Natural killer cell (primary cell): ENCODE measurements around the gene YWHAH. TPM values are rescaled to one million over a fixed set of nuclear protein-coding genes. Genes with fewer than 3 reads are reported as not detected.

Experiments used
- ATAC-seq, 3 donors: fragments of 150-1000 bp in 2 of 3; fragments of 200-7000 bp in 1 of 3; cut with Tn5 transposase; 1 replicate in 1 of 3; 2 replicates in 2 of 3; pipeline ENCODE4 v1.10.0; 2021; ENCODE audit warnings: mild to moderate bottlenecking in 2 of 3, moderate library complexity in 2 of 3
- DNase-seq, 2 donors: peaks; one replicate each; pipeline versions ENCODE4 v3.0.0 to v3.0.0-alpha.2; 2013 to 2021; ENCODE audit warnings: mixed read lengths in 1 of 2
- H3K27ac ChIP-seq: one replicate; pipeline ENCODE4 v1.5.1; 2013; ENCODE audit warnings: mild to moderate bottlenecking, low read length
- H3K27me3 ChIP-seq: one replicate; pipeline ENCODE4 v1.6.1; 2013; ENCODE audit warnings: low read length; ENCODE audit not compliant: control insufficient read depth, insufficient read depth
- H3K36me3 ChIP-seq: one replicate; pipeline ENCODE4 v1.6.1; 2013; ENCODE audit warnings: low read length; ENCODE audit not compliant: control insufficient read depth, insufficient read depth
- H3K4me1 ChIP-seq: one replicate; pipeline ENCODE4 v1.6.1; 2013; ENCODE audit warnings: low read length; ENCODE audit not compliant: control insufficient read depth, insufficient read depth
- H3K4me3 ChIP-seq: one replicate; pipeline ENCODE4 v1.5.1; 2013; ENCODE audit warnings: low read length
- H3K9me3 ChIP-seq: one replicate; pipeline ENCODE4 v1.6.1; 2013; ENCODE audit warnings: low read length; ENCODE audit not compliant: control insufficient read depth, insufficient read depth
- H3K27ac Mint-ChIP-seq, 2 donors: one replicate each; pipeline ENCODE4 v1.8.0; 2022; ENCODE audit warnings: mild to moderate bottlenecking in 2 of 2, mixed read lengths in 2 of 2, moderate library complexity in 1 of 2
- H3K27me3 Mint-ChIP-seq, 2 donors: one replicate each; pipeline ENCODE4 v1.8.0; 2022; ENCODE audit warnings: low read depth in 2 of 2, mixed read lengths in 2 of 2
- H3K36me3 Mint-ChIP-seq: one replicate; pipeline ENCODE4 v1.8.0; 2022; ENCODE audit warnings: mixed read lengths
- H3K4me1 Mint-ChIP-seq, 2 donors: one replicate each; pipeline ENCODE4 v1.8.0; 2022; ENCODE audit warnings: mixed read lengths in 2 of 2
- H3K4me3 Mint-ChIP-seq: one replicate; pipeline ENCODE4 v1.8.0; 2022; ENCODE audit warnings: mild to moderate bottlenecking, moderate library complexity, mixed read lengths
- H3K9me3 Mint-ChIP-seq, 2 donors: one replicate each; pipeline ENCODE4 v1.8.0; 2022; ENCODE audit warnings: mixed read lengths in 2 of 2
- CTCF ChIP-seq: fragments of 200-600 bp; IDR thresholded peaks from one replicate; pipeline ENCODE4 v1.8.0; 2022; ENCODE audit warnings: antibody characterized with exemption
- whole genome bisulfite sequencing: methylation state at CpG from one replicate; pipeline ENCODE4 v1.1.7; 2013; ENCODE audit warnings: missing lambda C conversion rate; ENCODE audit not compliant: insufficient coverage; 5-methylcytosine and 5-hydroxymethylcytosine counted together
- intact Hi-C: fragments of 100-400 bp; cut with micrococcal nuclease; formaldehyde crosslinking; loops from one replicate; pipeline ENCODE4 v1.14.2; 2022
- total RNA-seq, 4 donors: library from RNA; stranded (reverse); fragments of 120-200 nt in 1 of 4; gene quantifications; one replicate each; pipeline versions ENCODE4 v1.2.3 to v1.2.4, GENCODE V29; 2013 to 2022

The YWHAH gene
- total RNA-seq, 3 donors from 2014 or later (not counting 1 experiment from before 2014, with no cell fraction given), result 29.6 to 35.0 (median 32.8) TPM

- no peak for TF ChIP-seq CTCF
- no peaks in the 10 kb centered on the region for H3K4me1 Mint-ChIP-seq
- DNase-seq, result no peak
- H3K36me3 Mint-ChIP-seq, result peaks cover 6% of the 10 kb centered on the region
- no peaks in the 10 kb centered on the region for H3K27me3 Mint-ChIP-seq
- H3K27ac Mint-ChIP-seq, result no peak overlapping the region
- WGBS, result 94% methylated on average over 16 of the region's 16 CpGs
- intact Hi-C loops, result no loop called here
- H3K4me3 ChIP-seq, result no peak overlapping the region
- no peak for ATAC-seq
- H3K4me1 ChIP-seq, result no peaks in the 10 kb centered on the region
- H3K27me3 ChIP-seq, result no peaks in the 10 kb centered on the region
- H3K4me3 Mint-ChIP-seq, result no peak overlapping the region
- no peaks in the 10 kb centered on the region for H3K9me3 ChIP-seq
- H3K27ac ChIP-seq, result no peak overlapping the region
- H3K9me3 Mint-ChIP-seq, result no peaks in the 10 kb centered on the region
- H3K36me3 ChIP-seq, result peaks cover 45% of the 10 kb centered on the region
Measured at GRCh38 chr22:31897842-31898805, 46.2 kb upstream of the YWHAH start.

GRCh38 chr22:31898926-31899325, 45.4 kb upstream of the YWHAH start:
- Histone ChIP-seq H3K4me1 (no peaks in the 10 kb centered on the region), H3K4me3 (no peak overlapping the region), H3K27ac (no peak overlapping the region), H3K36me3 (peaks cover 42% of the 10 kb centered on the region), H3K27me3 (no peaks in the 10 kb centered on the region), H3K9me3 (no peaks in the 10 kb centered on the region)
- DNase-seq, result no peak
- no peak for ATAC-seq
- Mint-ChIP-seq H3K36me3 (peaks cover 6% of the 10 kb centered on the region), H3K4me3 (no peak overlapping the region), H3K27ac (no peak overlapping the region), H3K27me3 (no peaks in the 10 kb centered on the region), H3K4me1 (peaks cover 0 to 5% of the 10 kb centered on the region in 2 donors), H3K9me3 (no peaks in the 10 kb centered on the region)
- no peak for TF ChIP-seq CTCF
- intact Hi-C loops, result no loop called here
- 95% methylated on average over 2 of the region's 2 CpGs for WGBS

GRCh38 chr22:31899669-31900068, 44.7 kb upstream of the YWHAH start:
- TF ChIP-seq CTCF, result no peak

More at GRCh38 chr22:31899669-31900068, 44.7 kb upstream of the YWHAH start:
- no peaks in the 10 kb centered on the region for H3K4me1 ChIP-seq
- no peak overlapping the region for H3K27ac Mint-ChIP-seq
- intact Hi-C loops, result no loop called here
- WGBS, result 95% methylated on average over 3 of the region's 4 CpGs
- no peaks in the 10 kb centered on the region for H3K27me3 Mint-ChIP-seq
- no peak overlapping the region for H3K4me3 ChIP-seq
- no peaks in the 10 kb centered on the region for H3K27me3 ChIP-seq
- H3K27ac ChIP-seq, result no peak overlapping the region
- DNase-seq (no peak), ATAC-seq (no peak)
- H3K36me3 ChIP-seq, result peaks cover 42% of the 10 kb centered on the region
- no peaks in the 10 kb centered on the region for H3K9me3 ChIP-seq
- no peaks in the 10 kb centered on the region for H3K9me3 Mint-ChIP-seq
- H3K36me3 Mint-ChIP-seq, result peaks cover 6% of the 10 kb centered on the region
- H3K4me1 Mint-ChIP-seq, result peaks cover 0 to 9% of the 10 kb centered on the region in 2 donors
- no peak overlapping the region for H3K4me3 Mint-ChIP-seq
